Stimulated activated CD8-positive, alpha-beta memory T cell treated with anti-CD3 and anti-CD28 coated beads, Interleukin-7, amount 100 ng/mL, for 1 hour (primary cell): Measurements from ENCODE around the gene MUC4.
"Not testable (repeated sequence)": the region's sequence is repeated elsewhere in the genome, so short reads cannot be mapped to it uniquely, and the experiment has no call there.

Experiments
- DNase-seq, 2 donors: peaks; one replicate each; pipeline ENCODE4 v3.0.0-alpha.2; 2020; ENCODE audit warnings: low read depth in 2 of 2

The MUC4 gene

DNA sequence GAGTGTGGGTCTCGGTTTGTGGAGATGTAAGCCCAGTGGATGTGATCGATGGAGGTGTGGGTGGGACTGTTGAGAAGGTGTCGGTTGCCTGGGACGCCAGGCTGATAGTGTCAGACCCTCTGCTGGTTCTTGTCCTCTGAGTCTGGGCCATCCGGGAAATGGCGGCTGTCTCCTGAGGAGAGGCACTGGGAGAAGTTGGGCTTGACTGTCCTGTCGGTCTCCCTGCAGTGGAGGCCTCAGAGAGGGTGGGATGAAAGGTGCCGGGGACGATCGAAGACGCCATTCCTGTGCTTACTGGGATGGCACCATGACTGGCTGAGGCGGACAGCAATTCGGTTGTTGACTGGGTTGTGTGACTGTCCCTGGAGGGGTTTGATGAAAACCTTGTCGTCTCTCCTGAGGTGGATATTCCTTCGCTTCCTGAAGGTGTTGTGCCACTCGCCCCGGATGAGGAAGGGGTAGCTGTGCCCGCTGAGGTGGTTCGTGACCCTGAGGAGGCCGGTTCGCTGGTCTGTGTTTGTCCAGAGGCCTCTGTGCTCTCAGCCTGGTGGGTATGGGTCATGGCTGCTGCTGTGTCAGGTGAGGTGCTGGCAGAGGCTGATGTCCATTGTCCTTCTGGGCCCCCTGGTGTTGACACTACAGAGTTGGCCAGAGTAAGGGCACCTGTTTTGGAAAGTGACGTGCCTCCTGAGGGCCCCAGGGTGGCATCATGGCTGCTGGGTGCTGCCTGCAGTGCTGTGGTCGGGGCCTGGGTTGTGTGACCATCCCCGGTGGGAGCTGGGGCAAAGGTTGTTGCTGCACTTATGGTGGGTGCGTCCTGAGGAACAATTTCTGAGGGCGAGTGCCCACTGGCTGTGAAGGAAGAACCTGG is 22.8 kb downstream of the MUC4 start:
- no peak for DNase-seq

DNA sequence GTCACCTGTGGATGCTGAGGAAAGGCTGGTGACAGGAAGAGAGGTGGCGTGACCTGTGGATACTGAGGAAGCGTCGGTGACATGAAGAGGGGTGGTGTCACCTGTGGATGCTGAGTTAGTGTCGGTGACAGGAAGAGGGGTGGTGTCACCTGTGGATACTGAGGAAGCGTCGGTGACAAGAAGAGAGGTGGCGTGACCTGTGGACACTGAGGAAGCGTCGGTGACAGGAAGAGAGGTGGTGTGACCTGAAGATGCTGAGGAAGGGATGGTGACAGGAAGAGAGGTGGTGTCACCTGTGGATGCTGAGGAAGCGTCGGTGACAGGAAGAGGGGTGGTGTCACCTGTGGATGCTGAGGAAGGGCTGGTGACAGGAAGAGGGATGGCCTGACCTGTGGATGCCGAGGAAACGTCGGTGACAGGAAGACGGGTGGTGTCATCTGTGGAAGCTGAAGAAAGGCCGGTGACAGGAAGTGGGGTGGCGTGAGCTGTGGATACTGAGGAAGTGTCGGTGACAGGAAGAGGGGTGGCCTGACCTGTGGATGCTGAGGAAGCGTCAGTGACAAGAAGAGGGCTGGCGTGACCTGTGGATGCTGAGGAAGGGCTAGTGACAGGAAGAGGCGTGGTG is 25.8 kb downstream of the MUC4 start:
- DNase-seq = not testable (repeated sequence)

DNA sequence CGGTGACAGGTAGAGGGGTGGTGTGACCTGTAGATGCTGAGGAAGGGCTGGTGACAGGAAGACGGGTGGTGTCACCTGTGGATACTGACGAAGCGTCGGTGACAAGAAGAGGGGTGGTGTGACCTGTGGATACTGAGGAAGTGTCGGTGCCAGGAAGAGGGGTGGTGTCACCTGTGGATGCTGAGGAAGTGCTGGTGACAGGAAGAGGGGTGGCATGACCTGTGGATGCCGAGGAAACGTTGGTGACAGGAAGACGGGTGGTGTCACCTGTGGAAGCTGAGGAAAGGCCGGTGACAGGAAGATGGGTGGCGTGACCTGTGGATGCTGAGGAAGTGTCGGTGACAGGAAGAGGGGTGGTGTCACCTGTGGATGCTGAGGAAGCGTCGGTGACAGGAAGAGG is 27.7 kb downstream of the MUC4 start:
- not testable (repeated sequence) for DNase-seq

DNA sequence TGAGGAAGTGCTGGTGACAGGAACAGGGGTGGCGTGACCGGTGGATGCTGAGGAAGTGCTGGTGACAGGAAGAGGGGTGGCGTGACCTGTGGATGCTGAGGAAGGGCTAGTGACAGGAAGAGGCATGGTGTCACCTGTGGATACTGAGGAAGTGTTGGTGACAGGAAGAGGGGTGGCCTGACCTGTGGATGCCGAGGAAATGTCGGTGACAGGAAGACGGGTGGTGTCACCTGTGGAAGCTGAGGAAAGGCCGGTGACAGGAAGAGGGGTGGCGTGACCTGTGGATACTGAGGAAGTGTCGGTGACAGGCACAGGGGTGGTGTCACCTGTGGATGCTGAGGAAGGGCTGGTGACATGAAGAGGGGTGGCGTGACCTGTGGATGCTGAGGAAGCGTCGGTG is 30.5 kb downstream of the MUC4 start:
- DNase-seq = not testable (repeated sequence)

DNA sequence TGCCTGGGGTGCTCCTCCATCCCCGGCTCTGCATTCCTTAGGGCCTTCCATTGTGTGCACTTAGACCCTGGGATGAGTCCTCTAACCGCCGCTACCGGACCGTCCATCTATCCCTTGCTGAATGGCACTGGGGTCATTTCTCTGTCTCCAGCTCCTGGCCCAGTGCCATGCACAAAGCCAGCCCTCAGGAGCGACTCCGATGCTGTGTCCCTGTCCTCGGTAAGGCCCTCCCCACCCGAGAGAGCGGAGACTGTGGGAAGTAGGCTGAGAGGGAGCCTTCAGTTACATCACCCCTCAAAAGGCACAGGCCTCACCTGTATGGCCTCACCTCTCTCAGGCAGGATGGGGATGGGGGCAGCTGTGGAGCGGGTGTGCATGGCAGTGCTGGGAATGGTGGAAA is 33.8 kb downstream of the MUC4 start:
- no peak for DNase-seq

DNA sequence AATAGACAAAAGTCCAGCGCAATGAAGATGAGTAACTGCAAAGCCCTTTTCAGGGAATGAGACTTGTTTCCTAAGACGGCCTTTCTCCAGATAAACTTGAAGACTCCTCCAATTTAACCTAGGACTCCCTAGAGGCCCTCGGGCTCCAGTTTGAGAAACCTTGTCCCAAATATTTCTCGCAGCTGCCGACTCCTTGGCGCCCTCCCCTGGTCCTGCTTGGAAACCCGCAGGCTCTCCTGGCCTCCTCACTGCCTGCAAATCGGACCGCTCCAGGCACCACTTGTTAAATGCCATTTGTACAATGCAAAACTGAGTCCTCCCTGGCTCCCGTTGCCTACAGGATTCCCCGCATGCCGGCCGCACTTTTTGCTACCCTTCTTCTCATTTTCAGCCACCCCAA is 36.8 kb downstream of the MUC4 start:
- no peak for DNase-seq

DNA sequence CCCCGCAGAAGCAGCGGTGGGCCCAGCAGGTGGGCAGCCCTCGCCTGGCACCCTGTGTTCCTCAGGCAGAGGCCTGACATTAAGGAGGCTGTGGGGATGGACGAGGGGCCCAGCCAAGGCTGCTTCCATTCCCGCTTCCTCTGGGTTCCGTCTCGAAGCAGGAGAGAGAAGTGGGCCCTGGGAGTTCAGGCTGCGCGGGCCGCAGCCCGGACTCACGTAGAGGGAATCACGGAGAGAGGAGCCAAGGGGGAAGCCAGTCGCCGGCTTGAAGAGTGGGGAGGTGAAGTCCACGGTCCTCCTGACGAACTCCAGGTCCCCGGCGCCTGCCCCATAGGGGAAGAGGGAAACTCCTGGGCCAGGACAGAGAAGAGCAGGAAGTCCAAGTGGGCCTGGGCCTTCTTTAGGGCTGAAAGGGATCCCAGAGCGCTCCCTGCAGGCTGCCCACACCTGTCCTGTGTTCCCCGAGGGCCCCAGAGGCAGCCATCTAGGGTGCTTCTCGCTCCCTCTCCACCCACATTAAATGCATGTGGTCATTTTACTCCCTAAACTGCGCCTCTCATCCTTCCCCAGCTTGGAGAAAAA is 37.7 kb downstream of the MUC4 start:
- no peak for DNase-seq

DNA sequence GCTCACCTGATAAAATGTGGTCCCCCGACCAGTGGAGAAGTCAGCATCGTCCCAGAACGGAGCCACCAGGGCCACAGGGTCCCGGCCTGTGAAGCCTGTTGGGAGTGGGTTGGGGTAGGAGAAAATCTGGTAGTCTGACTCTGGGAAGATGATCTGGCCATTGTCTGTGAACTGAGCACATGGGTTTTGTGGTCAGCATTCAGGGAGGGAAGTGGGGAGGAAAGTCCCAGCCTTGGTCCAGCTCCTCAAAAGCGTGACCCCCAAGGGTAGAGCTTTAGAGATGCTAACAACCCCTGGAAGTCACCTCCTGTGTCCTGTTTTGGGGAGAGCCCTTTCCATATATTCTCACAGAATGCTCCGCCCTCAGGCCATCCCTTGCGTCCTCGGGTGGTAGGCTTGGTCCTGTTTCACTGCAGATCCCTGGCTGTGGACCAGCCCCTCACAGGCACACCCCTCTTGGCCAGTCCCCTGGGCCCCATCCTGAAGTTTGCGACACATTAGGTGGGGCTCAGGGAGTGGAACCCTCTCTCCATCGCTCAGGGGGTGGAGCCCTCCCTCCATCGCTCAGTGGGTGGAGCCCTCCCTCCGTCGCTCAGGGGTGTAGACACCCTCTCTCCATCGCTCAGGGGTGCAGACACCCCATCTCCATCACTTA is 40.0 kb downstream of the MUC4 start:
- no peak for DNase-seq

DNA sequence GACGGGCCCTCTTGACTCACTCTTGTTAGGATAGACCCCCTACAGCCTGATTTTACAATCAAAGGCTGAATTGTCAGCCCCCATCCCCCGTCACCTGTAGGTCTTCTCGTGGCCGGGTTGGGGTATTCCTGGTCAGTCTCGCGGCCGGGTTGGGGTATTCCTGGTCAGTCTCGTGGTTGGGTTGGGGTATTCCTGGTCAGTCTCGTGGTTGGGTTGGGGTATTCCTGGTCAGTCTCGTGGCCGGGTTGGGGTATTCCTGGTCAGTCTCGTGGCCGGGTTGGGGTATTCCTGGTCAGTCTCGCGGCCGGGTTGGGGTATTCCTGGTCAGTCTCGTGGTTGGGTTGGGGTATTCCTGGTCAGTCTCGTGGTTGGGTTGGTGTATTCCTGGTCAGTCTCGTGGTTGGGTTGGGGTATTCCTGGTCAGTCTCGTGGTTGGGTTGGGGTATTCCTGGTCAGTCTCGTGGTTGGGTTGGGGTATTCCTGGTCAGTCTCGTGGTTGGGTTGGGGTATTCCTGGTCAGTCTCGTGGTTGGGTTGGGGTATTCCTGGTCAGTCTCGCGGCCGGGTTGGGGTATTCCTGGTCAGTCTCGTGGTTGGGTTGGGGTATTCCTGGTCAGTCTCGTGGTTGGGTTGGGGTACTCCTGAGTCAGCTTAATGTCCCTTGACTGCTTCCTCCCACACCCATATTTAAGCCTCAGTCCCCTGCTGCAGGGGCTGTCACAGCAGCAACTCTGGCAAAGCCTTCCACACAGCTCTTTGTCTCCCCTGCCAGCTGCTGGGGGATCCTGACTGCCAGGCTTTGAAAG is 40.7 kb downstream of the MUC4 start:
- not testable (repeated sequence) for DNase-seq

DNA sequence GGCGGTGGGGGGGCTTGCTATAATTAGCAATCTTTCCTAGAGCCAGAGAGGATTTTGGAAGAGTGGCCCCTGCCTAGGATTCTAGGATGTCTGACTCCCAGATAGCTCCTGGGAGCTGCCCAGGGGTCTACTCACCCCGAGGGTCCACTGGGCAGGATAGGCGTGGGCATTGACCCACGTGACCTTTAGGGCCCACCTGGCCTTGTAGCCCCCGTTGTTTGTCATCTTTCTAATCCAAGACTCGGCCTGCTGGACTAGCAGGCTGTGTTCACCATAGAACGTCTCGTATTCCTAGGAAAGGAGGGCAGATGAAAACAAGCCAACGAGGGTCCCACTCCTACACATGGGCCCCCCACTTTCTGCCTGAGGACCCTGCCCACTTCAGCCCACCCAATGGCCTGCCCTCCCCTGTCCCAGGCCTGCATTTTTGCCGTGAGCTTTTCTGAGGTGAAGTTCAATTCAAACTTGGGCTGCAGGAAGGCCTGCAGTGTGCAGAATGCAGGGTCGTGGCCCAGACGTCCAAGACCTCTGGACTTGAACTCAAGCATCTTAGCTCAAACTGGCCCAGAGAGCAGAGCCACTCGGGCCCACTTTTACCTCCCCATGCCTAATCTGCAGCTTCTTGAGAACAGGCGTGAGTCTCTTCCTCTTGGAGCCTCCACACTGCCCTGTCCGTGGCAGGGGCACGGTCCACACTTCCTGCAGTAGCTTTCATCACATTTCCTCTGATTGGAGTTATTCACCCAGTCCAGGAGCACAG is 41.5 kb downstream of the MUC4 start:
- DNase-seq = no peak

DNA sequence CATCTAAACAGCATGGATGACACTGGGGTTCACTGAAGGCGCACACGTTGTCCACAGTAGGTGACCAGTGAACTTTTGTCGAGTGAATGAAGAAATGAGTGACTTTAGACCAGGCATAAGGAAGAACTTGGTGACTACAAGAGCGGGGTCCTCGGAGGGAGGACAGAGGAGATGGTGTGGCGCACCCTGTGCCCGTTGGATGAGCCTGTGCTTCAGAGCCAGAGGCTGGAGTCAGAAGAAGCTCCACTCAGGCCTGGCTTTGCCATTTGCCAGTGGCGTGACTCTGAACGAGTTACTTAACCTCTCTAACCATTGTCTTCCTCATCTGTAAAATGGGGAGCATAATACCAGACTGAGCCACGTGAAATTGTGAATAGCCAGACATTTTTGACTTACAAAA is 42.2 kb downstream of the MUC4 start:
- DNase-seq = no peak

DNA sequence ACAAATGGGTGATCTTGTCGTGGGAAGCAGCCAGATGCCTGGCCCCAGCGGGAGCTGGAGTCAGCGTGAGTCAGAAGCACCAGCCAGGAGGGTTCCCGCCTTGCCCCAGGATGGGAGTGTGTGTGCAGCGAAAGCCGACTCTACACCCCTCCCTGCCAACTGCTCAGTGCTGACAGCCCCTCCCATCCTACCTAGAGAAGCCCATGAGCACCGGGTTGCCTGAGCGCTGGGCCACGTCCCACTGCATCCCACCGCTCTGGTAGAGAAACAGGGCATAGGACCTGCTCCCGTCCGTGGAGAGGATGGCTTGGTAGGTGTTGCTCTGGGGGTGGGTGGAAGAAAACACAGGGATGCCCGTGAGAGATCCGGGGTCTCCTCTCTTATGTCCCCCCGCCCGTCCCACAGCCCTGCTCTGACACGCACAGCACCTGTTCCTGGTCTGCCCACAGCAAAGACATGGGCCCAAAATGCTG is 42.9 kb downstream of the MUC4 start:
- no peak for DNase-seq

DNA sequence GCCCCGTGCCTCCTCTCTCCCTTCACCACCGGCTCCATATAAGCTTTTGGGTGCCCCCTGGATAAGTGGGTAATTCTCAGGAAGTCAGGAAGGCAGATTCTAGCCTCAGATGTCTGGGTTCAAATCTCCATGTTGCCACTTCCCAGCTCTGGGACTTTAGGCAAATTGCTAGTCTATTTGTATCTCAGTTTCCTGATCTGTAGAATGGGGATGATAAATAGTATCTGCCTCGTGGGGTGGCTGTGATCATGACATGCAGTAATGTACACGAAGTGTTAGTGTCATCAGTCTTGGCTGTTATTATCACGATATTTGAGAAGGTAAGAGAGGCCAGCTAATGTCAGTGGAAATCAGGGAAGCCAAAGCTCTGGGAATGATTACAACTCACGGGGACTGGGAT is 43.3 kb downstream of the MUC4 start:
- no peak for DNase-seq

DNA sequence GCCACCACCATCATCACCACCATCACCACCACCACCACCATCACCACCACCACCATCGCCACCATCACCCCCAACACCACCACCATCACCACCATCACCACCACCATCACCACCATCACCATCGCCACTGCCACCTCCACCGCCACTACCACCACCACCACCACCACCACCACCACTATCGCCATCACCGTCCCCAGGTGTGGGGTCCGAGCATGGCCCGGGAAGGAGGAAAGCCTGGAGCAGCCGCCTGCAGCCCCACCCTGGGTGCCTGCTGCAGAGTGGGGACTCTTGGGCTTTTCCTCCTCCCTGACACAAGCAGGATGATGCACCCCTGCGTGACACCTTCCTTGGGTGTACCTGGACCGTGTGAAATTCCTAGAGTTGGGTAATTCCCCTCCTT is 43.9 kb downstream of the MUC4 start:
- no peak for DNase-seq

DNA sequence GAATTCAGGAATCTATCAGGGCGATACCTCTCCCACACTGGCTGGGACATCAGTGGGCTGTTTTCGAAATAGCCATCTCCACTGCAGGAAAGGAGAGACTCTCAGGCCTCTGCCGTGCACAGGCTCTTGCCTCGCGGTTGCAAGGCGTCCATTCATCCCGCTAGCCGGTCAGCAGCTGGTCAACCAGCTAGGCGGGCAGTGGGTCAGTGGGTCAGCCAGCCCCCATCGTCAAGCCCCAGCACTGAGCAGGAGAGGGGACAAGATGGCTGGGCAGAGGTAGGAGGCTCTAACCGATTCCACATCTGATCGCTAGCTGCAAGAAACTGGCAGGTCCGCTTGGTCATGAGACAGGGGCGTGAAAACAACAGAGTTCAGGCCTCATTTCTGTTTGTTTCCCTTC is 45.1 kb downstream of the MUC4 start:
- no peak for DNase-seq

DNA sequence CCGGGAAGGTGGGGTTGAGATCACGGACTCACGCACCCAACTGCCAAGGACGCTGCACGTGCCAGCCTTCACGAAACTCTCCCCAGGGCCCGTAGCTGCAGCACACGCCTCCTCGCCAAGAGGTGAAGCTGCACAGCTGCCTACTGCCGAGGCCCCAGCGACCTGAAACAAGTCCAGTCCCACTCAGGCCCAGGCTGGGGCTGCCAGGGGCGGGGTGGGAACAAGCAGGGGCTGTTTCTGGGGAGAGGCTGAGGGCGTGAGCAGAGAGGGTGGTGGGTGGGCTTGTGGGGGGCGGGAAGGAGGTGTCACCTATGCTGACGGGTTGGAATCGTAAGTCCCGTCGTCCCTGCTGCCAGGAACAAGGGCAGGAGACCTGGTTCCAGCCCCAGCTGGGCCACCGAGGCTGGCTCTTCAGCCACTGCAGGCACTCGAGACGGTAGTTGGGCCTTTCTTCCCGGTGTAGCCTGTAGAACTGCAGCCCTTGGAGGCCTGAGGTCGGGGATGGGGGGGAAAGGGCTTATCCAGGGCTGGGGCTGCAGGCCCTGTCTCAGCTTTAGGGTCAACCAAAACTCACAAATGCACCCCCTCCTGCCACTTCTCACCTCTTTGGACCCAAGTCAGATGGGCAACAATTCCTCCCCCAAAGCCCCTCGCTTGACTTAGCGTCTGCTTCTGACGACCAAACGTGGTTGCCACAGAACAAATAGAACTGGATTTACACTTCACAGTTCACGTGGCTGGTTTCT is 46.6 kb downstream of the MUC4 start:
- DNase-seq = no peak

DNA sequence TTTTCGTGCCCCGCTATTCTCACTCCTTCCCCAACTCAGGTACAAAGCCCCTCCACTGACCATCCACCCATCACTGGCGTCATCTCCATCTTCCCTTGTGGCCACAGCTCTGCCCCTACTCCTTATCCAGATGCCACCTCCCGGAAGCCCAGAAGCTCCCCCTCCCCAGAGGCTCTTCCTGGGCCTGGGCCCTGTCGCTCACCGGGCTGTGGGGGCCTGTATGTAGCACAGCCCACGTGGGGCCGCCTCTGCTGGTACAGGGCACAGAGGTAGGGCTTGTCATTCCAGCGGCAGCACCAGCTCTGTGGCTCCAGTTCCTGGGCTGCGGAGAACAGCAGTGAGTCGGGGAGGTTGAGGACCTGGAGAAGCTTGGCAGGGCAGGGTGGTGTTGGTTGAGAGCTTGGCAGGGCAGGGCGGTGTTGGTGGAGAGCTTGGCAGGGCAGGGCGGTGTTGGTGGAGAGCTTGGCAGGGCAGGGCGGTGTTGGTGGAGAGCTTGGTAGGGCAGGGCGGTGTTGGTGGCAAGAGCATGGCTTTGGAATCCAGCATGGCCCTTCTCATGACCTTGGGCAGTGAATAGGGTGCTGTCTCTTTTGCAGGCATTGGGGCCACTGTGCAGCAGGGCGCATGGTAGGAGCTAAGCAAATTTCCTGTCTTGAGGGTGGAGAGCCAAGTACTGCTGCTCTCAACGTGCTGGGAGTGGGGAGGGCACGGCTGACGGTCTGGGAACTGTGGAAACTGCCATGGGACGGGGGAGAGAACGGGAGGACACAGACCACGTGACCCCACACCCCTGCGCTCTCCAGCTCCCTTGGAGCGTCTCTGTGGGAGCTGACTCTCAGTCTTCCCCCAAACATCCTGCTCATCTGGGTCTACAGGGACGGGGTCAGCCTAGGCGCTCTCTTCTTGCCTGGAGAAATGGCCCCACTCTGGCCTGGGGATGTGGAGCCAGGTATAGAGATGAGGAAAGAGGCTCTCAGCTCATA is 47.6 kb downstream of the MUC4 start:
- DNase-seq = no peak

DNA sequence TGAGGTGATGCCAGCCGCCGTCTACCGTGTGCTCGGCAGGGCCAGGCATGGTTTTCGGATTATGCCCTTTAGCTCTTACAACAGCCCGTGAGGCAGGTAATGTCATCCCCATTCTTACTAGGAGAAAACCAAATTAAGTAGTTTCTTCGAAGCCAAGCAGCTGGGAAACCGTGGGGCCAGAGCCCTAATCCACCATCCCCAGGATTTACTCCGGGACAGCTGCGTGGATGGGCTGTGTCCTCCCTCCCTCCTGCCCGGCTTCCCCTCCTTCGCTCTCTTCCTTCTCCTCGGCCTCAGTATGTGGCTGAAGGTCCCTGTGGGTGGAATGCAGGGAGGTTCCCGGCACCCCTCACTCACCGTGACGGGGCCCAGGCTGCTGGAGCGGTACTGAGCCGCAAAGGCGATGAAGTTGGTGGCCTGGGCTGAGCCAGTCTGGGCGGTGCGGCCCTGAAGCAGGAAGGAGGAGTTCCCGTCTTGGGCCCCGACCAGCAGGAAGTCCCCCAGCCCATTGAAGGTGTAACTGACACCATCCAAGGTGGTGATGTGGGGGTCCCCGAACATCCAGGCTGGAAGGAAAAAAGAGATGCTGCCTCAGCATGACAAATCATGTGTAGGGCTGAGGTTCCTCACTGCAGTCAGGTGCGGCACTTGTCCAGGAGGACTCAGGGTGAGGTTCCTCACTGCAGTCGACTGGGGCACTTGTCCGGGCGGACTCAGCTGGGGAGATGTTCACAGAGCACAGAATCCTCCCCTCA is 48.5 kb downstream of the MUC4 start:
- DNase-seq = no peak
